Activated CD4-positive, alpha-beta T cell treated with anti-CD3 and anti-CD28 coated beads for 4 hours (primary cell): Measurements from ENCODE around the gene L3MBTL4.

ENCODE experiments used
- DNase-seq, 2 donors: peaks; one replicate each; pipeline ENCODE4 v3.0.0-alpha.2; 2020

L3MBTL4 gene

DNA sequence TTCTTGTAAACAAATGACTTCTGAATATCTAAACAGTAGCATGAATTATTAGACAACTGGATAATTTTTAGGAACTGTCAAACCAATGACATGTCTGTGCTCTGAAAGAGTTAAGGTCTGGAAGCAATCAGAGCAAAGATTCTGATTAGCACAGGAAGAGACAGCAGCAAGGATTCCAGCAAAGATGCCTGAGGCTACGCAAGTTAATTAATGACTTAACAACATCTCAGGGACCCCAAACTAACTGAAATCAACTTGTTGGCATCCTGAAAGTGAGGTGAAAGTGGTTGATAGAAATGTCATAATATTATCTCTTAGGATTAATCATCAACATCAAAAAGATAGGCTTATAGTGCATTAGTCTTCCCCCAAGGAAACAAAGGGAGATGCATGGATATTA is 396.0 kb downstream of the L3MBTL4 start:
- no peak for DNase-seq

DNA sequence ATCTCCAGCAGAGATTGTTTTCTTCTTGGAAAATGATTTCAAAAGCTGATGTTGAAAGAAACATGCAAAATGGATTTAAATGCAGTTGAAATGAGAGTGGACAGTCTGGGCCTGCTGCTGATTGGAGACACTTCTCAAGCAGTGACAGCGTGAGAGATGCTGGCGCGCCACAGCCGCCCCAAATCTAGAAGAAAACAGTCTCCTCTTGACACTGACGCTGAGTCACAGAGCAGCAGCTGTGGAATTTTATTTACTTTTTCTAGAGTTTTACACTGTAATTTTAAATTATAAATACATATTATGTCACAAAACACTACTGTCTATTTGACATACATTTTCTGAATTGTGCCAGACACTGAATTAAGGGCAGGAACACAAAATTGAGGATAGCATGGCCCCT is 397.5 kb downstream of the L3MBTL4 start:
- DNase-seq, result no peak

DNA sequence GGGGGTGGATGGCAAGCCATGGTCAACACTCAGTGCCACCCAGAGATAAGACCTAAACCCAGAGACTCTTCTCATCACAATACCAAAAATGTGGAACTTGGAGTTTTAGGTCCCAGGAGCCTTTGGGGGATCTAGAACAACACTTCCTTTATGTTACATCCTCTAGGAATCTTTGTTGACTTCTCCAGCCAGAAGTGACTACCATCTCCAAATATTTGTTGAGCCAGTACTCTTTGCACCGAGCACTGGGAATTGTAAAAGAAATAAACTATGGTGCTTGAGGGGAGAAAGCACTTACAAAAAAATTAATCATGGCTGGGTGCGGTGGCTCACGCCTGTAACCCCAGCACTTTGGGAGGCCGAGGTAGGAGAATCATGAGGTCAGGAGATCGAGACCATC is 399.3 kb downstream of the L3MBTL4 start:
- DNase-seq, result no peak

DNA sequence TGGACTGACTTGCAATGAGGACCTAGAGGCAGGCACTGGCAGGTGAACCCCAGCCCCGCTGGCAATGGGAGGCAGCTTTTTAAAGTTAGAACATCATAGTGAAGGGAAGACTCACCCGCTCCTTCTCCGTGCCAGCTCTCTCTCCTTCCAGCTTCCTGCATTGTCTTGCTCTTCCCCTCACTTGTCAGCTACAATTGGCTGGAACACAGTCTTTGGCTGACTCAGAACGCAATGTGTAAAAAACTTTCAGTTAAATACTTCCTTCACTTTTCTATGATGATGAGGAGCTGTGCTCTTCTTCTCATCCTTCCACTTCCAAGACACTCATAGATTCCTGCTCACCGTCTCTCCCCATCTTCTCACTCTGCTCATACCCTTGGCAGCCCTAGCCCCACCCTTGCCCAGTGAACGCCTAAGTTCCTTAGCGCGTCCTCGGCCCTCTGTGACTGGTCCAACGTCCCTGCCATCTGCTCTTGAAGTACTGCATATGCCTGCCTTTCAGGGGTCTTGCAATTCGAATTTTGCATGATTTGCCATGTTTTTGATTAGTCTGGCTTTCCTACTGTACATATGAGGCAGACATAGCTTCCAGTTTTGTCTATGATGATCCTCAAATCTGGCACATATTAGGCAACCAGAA is 401.4 kb downstream of the L3MBTL4 start:
- no peak for DNase-seq

DNA sequence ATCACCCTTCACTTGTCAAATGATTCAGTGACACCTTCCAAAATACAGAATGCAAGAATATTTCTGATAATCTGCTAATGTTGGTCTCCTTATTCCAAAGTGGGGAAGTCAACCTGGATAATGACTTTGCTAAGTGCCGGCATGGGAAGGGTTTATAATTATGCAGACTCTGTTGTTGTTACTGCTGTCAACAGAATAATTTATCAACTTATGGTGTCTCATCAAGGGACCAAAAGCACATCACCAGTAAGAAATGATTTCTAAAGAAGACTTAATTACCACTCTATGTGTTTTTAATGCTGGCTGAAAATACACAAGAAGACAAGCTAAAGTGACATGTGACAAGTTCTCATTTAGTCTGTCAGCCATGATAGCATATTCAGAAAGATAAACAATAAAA is 403.8 kb downstream of the L3MBTL4 start:
- no peak for DNase-seq

DNA sequence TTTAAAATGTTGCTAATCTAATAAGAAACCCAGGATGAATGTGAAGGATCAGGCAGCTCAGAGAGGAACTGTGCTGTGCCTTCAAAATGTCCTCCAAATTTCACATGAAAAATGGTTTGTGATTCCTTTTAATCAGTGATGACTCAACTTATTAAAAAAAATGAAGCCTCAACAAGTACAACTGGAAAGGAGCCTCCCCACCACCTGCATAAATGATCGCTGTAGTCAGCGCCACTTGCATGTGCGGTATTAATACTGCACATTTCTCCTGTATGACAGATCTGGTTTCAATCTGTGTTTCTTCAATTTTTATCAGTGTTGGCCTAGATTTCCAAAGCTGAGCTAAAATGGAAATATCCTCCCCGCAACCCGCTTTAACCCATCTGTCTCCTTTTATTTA is 404.4 kb downstream of the L3MBTL4 start:
- no peak for DNase-seq

DNA sequence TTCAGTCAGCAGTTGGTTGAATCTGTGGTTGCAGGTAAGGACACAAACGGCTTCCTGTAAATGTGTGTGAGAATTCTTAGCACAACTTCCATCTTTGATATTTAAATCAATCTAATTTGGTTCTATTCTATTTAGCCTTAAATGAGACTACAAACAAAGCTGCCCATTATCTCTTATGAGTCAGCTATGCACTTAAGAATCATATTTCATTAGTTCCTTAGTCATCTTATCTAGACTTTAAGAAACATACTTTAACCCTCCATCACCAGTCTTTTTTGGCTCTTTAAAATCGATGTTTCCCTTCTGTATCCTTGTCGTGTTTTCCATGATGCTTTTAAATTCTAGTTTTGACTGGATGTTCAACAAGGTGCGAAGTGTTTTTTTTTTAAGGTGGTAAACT is 405.0 kb downstream of the L3MBTL4 start:
- DNase-seq, result no peak

DNA sequence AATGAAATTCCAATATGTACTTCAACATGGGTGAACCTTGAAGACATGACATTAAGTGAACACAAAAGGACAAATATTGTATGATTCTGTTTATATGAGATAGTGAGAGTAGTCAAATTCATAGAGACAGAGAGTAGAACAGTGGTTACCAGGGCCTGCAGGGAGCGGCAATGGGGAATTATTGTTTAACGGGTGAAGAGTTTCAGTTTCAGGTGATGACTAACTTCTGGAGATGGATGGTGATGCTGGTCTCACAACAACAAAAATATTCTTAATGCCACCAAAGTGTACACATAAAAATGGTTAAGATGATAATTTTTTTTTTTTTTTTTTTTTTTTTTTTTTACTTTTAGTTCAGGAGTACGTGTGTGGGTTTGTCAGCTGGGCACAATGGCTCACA is 410.0 kb downstream of the L3MBTL4 start:
- no peak for DNase-seq

DNA sequence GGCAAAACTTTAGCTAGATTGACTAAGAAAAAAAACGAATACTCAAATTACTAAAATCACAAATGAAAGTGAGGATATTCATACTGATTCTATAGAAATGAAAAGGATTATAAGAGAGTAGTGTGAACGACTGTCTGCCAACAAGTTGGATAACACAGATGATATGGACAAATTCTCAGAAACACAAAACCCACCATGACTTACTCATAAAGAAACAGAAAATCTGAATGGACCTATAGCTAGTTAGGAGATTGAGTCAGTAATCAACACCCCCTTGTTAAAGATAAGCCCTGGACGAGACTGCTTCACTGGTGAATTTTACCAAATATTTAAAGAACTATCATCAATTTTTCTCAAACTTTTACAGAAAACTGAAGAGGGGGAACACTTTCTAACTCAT is 410.6 kb downstream of the L3MBTL4 start:
- DNase-seq, result no peak

DNA sequence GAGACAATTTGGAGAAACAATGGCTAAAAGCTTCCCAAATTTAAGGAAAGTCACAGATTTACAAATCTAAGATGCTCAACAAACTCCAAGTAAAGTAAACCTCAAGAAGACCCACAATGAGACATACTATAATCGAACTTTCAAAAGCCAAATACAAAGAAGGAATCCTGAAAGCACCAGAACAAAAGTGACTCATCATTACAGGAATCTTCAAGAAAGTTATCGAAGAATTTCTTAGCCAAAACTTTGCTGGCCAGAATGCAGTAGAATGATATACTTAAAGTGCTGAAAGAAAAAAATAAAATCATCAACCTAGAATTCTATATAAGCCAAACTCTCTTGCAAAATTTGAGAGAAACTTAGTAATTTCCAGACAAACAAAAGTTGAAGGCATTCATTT is 412.8 kb downstream of the L3MBTL4 start:
- no peak for DNase-seq

DNA sequence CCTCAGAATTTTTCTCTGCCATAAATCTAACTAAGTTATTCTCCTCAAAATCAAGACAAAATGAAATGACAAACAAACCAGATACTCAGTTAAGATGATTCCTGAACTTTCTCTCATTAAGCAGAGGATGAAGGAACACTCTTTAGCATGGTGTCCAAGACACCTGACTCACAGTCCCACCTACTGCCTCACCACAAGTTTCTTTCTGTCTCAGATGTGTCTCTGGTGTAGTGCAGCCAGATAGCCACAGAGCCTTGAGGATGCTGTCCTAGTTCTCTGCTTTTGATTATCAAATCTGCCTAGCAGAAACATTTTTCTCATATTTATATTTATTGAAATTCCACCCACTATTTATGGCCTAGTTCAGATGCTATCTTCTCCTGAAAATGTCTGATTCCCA is 415.8 kb downstream of the L3MBTL4 start:
- DNase-seq, result no peak

DNA sequence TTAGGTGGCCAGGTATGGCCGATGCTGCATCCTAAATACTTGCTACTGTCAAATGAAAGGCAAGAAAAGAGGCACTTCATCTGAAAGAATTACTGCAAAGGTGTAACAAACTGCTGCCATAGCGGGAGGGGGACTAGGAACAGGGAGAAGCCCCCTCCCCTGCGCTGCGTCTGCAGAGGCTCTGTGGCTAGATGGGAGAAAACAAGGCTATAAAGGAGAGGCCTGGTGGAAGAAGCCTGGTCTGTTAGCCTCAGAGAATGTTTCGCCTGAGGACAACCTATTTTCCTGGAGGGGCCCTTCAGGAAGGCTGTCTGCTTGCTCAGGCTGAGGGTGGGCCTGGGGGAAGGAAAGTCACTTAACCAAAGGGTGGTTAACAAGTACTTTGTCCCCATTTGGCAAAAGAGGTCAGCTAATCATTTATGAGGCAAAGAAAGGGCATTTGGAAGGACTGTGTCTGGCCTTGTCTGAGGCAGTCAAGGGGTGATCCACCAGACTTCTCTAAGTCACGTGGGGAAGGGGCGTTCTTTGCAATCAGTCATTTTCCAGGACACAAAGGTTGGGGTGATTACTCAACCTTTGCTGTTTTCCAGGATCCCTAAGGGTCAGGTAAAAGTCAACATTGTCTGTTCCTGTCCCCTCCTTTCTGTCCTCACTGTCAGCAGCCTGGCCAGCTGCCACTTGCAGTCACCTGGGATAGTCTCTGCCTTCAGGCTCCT is 416.4 kb downstream of the L3MBTL4 start:
- no peak for DNase-seq

DNA sequence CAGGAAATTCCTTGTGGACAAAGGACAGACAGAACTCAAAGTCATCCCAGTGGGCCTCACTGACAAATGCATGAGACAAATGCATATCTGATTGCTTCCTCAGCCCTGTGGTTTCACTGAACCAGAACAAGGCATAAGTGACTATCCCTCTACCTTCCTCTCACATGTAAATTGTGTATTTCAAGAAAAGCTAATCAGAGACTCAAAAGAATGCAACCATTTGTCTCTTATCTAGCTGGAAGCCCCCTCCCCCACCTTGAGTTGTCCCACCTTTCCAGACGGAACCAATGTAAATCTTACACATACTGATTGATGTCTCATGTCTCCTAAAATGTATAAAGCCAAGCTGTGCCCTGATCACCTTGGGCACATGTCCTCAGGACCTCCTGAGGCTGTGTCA is 417.4 kb downstream of the L3MBTL4 start:
- DNase-seq, result no peak

DNA sequence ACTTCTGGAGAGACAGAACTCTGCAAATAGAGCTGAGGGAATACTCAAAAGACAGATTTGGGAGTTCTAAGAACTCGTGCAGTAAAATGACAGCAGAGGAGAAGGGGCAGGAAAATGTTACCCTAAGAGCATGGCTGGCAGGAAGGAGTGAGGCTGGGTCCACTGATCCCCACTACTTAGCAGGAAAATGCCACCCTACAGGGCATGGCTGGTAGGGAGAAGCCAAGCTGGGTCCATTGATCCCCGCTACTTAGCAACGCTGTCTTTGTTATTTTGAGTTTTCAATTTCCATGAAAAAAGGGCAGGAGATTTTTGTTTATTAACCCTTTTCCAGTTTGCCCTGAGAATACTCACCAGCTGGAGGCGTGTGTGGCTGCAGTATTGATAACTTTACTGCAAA is 419.1 kb downstream of the L3MBTL4 start:
- no peak for DNase-seq

DNA sequence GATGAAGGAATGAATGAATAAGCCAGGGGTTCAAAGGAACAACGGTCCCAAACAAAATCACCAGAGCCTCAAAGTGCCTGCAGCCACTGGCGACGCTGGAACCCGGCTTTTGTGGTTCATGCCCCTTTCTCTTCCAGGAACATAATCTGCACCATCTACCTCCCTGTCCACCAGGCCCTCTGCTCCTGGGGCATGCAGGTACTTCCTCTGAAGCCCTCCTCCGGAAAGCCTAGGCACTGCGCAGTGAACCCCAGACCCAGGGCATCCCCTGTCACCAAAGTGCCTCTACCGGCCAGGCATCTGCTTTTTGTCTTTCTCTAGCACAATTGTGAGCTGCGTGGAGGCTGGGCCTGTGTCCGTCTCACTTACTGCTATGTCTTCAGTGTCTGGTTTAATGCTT is 420.8 kb downstream of the L3MBTL4 start:
- DNase-seq, result no peak

DNA sequence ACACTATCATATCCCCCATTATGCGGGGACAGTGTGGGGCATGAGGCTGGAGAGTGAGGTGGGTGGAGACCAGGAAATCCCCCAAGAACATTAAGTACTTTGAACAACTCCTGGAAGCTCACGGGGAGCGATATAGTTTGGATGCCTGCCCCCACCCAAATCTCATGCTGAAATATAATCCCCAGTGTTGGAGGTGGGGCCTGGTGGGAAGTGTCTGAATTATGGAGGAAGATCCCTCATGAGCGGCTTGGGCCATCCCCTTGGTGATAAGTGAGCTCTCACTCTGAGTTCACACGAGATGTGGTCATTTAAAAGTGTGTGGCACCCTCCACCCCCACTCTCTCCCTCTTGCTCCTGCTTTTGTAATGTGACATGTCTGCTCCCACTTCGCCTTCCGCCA is 422.3 kb downstream of the L3MBTL4 start:
- no peak for DNase-seq

DNA sequence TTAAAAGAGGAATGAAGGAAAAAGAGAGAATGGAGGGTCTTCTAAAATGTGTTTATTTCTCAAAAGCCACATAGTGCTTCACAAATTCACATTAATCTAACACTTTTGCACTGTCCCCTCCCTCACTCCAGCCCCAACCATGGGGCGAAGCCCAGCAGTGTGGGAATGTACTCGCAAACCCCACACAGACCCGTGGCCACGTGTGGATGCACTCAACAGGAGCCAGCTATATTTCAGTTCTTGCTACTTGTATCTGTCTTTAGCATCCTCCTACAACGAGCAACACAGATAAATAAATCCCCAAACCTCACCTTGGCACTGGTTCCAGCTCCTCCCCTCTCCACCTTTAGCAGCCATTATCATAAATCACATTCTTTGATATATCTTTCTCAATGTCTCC is 427.5 kb downstream of the L3MBTL4 start:
- DNase-seq, result no peak

DNA sequence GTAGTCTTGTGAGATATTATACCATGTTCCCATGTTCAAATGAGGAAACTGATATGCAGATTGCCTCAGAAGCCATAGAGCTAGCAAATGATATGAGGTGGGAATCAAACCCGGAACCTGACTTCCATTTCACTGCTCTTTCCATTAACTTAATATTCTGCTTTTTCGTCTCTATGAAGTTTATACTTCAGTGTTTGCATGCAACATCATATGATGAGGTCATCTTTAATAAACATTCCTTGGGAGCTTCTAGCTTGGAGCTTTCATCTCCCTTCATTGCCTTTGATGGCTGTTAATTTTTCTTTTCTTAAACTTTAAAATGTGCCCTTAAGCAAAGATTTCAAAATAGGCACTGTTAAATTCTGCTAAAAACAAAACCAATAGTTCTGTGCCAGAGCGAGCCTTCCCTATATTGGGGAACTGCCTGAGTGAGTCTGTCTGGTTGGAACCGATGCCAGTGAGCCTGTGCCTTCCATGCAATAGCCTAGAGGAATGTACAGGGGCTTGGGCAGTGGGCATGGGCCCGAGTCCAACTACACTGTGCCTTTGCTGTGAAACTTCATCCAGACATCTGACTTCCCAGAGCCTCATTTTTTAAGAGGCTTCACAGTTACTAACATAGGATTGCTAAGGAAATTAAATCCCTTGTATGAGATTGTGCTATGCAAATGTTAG is 428.3 kb downstream of the L3MBTL4 start:
- DNase-seq, result no peak

DNA sequence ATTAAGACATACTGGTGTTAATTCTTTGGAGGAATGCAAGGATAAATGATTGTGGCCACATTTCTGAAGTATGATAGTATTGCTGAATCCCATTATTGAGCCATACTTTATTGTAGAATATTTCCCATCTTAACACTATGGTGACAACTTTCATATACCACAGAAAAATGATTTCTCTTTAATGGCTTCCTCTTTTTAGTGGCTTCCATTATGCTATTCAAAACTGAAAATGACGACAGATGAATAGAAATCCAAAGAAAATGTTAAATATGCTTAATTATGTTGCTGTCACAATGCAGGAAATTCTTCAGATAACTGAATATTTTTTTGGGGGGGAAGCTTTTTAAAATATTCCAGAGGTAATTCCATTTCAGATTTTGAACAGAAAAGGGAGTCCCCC is 430.5 kb downstream of the L3MBTL4 start:
- DNase-seq, result no peak

DNA sequence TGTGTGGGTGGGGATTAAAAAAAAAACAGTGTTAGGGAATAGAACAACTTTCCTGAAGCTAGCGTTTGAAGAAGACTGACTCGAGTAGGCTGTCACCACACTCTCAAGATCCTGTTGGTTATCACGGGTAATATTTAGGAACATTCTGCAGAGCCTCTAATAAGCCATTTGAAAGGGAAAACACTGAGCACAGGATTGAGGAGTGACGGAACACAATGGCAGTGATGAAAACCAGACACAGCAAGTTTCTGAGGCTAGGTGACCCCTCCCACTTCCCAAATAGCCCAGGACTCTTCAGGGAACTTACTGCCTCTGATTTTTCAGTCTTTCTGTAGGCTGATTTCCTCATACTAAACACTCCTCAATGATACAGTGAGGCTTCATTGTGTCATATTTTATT is 431.2 kb downstream of the L3MBTL4 start:
- no peak for DNase-seq

DNA sequence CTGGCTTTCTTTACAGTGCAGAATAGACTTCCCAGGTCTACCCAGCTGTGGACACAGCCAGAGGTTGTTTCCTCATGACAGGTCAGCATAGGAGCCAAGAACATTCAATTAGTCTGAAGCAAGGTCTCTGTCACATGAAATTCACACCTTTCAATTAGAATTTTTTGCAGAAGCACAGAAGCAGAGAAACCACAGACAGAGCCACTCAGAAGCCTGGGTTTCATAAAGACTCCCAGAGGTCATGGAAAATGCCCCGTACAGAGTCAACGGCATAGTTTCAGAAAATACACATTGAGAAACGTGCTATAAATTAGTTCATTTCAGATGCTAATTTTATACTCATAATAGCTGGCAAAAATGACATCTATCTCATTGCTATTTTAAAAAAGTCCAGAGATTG is 432.4 kb downstream of the L3MBTL4 start:
- DNase-seq, result no peak

DNA sequence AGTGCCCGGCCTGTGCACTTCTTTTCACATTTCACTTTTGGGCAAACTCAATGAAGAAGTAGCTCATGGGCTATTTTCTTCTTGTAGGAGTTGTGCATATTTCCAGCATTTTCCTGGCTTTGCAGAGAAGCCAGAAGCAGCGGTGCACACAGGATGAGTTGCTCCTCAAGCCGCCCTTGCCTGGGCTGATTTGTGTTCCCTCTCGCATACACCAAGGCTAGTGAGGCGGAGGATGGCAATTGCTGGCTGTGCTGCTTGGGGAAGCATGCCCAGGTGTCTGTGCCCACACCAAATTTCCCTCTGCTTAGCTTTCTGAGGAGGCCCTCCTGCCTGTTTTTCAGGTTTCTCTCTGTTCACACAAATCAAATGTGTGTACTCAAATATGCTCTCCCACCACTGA is 434.0 kb downstream of the L3MBTL4 start:
- DNase-seq, result no peak

DNA sequence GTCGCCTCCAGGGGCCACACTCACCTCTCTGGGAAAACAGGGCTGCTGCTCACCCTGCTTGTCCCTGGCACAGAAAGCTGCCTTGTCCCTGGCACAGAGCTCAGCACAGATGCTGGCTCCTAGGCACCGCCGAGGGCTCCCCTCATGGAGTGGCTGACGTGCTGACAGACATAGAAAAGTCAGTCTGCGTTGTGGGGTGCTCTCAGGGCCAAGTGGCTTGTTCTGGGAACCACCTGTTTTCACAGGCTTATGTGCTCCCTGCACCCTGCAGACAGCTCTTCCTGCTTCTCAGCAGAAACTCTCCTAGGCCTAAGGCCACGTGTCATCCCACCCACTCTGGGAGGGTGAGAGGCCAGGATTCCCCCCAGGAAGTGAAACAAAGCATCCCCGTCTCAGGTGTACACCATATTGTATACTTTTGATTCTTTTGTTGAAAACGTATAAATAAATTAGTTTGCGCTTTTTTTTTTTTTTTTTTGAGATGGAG is 434.7 kb downstream of the L3MBTL4 start:
- no peak for DNase-seq

DNA sequence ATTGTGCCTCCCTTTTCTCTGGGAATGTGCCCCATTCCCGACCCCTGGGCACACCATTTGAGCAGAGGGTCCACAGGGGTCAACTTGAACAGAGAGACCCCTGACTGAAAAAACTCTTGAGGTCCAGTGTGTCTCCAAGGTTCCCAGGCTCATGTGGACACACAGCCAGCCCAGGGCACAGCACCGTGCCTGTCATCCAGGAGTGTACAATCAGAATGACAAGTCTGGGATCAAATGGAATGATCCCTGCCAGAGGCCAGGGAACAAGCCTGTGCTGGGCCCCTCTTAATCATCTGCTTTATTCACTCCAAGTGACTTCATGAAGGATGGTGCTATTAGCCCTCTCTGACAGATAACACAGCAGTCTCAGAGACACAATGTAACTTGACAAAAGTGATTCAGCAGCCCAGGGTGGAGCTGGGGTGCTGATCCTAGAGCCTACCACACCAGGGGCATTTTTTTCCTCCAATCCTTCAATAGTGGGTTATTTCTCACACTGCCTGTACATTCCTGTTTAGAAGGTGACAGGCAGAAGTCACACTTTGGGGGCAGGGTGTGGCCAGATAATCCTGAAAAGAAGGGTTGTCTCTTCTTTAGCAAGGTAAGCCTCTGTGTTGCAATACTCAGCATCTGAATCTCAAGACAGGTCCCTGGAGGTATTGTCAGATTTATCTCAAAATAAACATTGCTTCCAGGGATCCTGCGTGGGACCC is 435.4 kb downstream of the L3MBTL4 start:
- DNase-seq, result no peak
